HG02885 (cell line): ENCODE data around the gene ARL8B.
"Not testable (repeated sequence)": the region's sequence is repeated elsewhere in the genome, so short reads cannot be mapped to it uniquely, and the experiment has no call there.

Experiments used
- ATAC-seq: cut with Tn5 transposase; IDR thresholded peaks from one replicate; pipeline ENCODE4 v1.9.1; 2021; ENCODE audit warnings: mild to moderate bottlenecking; ENCODE audit not compliant: unreplicated experiment, poor library complexity

The ARL8B gene

GRCh38 chr3:5141760-5142159 is 19.7 kb downstream of the ARL8B start:
- no peak for ATAC-seq

GRCh38 chr3:5143464-5143863 is 21.4 kb downstream of the ARL8B start:
- ATAC-seq = no peak

GRCh38 chr3:5144316-5144994 is 22.4 kb downstream of the ARL8B start:
- peak; percentile 24 for ATAC-seq

- ATAC-seq = no peak
Measured at GRCh38 chr3:5145120-5145519, 23.0 kb downstream of the ARL8B start.

GRCh38 chr3:5147152-5147551 is 25.1 kb downstream of the ARL8B start:
- ATAC-seq = not testable (repeated sequence)

- no peak for ATAC-seq
Measured at GRCh38 chr3:5149306-5149880, 27.3 kb downstream of the ARL8B start.

GRCh38 chr3:5151586-5151985 is 29.5 kb downstream of the ARL8B start:
- peak; percentile 85 for ATAC-seq

- no peak for ATAC-seq
Measured at GRCh38 chr3:5153074-5153473, 31.0 kb downstream of the ARL8B start.

- no peak for ATAC-seq
Measured at GRCh38 chr3:5155241-5155640, 33.1 kb downstream of the ARL8B start.

GRCh38 chr3:5160321-5160720 is 38.2 kb downstream of the ARL8B start:
- ATAC-seq = no peak

- peak; percentile 36 for ATAC-seq
Measured at GRCh38 chr3:5160940-5161858, 39.1 kb downstream of the ARL8B start.

GRCh38 chr3:5162102-5162501 is 40.0 kb downstream of the ARL8B start:
- ATAC-seq = no peak

GRCh38 chr3:5165698-5166097 is 43.6 kb downstream of the ARL8B start:
- no peak for ATAC-seq

- ATAC-seq = no peak
Measured at GRCh38 chr3:5166846-5167245, 44.8 kb downstream of the ARL8B start.

GRCh38 chr3:5168110-5168509 is 46.0 kb downstream of the ARL8B start:
- ATAC-seq = no peak

- no peak for ATAC-seq
Measured at GRCh38 chr3:5169807-5170206, 47.7 kb downstream of the ARL8B start.

GRCh38 chr3:5170975-5171374 is 48.9 kb downstream of the ARL8B start:
- ATAC-seq = peak; percentile 63

GRCh38 chr3:5172018-5172417 is 49.9 kb downstream of the ARL8B start:
- ATAC-seq = no peak

- not testable (repeated sequence) for ATAC-seq
Measured at GRCh38 chr3:5179036-5179435, 56.9 kb downstream of the ARL8B start.

- peak; percentile 74 for ATAC-seq
Measured at GRCh38 chr3:5181469-5182141, 59.5 kb downstream of the ARL8B start.

- ATAC-seq = not testable (repeated sequence)
Measured at GRCh38 chr3:5183714-5184113, 61.6 kb downstream of the ARL8B start.
